HT-29 (cell line): ENCODE measurements around the gene ZNF473. TPM values are rescaled to one million over a fixed set of nuclear protein-coding genes. Genes with fewer than 3 reads are reported as not detected.

Experiments
- DNase-seq: peaks from one replicate; pipeline ENCODE4 v3.0.0-alpha.2; 2015; ENCODE audit warnings: low spot score
- total RNA-seq: library from RNA; depleted of rRNA; stranded (reverse); fragments of >200 nt; shearing (Covaris generic); gene quantifications from 2 replicates; pipeline ENCODE4 v1.2.3, GENCODE V29; 2014; rRNA removed

The ZNF473 gene
- total RNA-seq = 18.9 and 25.1 TPM in 2 replicates

DNA sequence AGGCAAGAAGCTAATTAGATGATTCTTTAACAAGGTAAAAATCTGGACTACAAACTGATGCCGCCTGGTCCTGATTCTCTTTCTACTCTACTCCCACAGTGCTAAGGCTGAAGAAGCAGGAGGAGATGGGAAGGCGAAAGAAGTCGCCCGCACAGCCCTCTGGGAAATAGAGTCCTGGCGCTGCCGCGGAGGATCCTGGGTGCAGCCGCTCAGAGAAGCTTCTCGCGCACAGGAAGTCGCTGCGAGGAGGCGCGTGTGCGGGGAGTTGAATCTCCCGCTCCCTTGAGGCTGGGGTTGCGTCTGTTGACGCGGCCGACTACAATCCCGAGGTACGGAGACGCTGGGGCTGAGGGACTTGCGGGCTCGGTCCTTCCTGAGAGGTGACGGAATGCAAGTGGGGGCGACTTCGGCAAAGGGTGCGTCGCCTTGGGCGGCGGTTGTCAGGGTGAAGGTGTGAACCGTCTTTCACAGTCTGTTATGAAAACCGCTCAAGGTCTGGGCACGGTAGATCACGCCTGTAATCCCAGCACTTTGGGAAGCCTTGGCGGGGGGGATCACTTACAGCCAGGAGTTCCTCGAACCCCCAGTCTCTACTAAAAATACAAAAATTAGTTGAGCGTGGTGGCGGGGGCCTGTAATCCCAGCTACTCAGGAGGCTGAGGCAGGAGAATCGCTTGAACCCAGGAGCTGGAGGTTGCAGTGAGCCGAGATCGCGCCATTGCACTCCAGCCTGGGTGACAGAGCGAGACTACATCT lies at the start of gene ZNF473:
TSS of gene ZNF473 (plus strand) at position 212 of the 756 bp plus-strand sequence. CDS start 5,078 bp downstream, outside the sequence.
- peak; percentile 100 for DNase-seq

GRCh38 chr19:49976496-49976895 lies 49.3 kb upstream of the ZNF473 start:
- DNase-seq = no peak

DNA sequence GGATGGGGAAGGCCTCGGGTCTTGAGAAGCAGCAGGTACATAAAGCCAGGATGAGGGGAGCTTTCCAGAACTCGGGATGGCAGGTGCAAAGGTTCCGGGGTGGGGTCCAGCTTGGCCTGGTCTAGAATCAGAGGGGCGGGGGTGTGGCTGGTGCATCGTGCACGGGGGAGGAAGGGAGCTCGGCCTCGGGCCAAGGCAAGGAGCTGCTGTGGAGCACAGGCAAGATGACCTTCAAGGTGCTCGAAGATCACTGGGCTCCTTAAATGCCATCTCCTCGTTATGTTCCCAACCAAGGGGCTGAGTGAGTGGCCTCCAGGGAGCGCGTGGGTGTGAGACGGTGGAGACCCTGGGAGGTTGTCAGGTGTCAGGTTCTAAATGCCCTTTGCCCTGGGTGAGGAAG lies 48.7 kb upstream of the ZNF473 start:
- no peak for DNase-seq

DNA sequence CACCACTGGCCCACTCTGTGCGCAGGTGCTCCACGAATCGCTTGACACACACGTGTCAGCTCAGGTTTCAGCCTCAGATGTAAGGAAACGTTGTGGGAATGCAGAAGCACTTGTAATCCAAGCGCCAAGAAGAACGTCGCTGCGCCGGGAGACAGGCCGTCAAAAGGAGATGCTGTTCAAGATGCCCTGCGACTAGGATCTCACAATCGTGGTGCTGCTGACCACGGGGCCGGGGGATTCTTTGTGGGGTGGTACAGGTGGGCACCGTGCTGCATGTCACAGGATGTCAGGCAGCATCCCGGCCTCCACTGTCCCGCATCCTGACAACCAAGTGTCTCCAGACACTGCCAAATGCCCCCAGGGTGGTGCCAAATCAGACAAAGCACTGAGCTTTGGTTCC lies 47.9 kb upstream of the ZNF473 start:
- no peak for DNase-seq

DNA sequence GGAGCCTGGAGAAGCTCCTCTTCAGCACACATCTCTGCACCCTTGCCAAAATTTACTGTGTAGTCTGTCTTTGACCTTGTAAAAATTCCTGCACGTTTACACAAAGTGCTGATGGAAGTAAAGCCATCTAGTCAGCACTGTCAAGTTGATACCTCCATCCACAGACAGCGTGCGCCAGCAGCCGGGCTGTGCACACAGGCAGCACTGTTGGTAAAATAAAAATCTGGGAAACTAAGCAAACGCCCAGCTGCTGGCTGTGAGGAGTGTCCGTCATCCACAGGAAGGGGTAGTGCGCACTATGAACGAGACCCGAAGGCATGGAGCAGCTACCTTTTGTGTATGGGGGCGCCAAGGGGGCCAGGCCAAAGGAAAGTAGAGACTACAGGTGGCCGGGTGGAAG lies 47.5 kb upstream of the ZNF473 start:
- DNase-seq = no peak

GRCh38 chr19:49981603-49982593 lies 43.9 kb upstream of the ZNF473 start:
- no peak for DNase-seq

DNA sequence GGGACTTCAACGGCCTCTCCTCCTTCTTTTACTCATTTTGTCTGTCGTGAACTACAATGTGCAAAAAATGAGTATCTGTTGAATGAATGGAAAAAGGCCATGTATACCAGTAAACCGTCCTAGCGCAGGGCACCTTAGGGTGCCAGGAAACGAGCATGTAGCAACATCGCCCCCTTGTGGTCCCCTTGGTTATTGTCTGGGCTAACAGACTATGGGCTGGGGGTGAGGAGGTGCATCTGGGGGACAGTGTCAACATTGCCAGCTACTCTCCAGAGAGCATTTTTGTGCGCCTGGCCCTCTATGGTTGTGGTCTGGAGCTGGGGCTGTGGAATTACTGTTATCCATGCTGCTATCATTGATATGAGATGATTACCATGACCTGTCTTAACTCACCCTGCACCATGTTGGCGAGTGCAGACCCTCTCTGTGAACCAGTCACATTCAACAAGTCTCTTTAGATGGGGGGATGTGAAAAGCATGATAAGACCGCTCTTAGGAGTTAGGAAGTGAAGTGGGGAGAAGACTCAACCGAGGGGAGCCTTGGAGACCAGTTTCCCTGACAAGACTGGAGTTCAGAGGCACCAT lies 42.1 kb upstream of the ZNF473 start:
- peak; percentile 91 for DNase-seq

DNA sequence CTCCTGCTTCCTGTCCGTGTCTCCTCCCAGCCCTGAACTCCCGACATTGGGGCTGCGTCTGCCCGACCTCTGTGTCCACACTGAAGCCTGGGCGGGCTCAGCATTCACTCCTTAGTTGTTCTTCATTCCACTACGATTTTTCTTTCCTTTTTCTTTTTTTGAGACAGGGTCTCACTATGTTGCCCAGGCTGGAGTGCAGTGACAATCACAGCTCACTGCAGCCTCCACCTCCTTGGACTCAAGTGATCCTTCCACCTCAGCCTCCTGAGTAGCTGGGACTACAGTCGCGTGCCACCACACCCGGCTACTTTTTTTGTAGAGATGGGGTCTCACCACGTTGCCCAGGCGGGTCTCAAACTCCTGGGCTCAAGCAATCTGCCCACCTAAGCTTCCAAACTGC lies 41.3 kb upstream of the ZNF473 start:
- no peak for DNase-seq

GRCh38 chr19:49985871-49986270 lies 39.9 kb upstream of the ZNF473 start:
- no peak for DNase-seq

- no peak for DNase-seq
Measured at GRCh38 chr19:49986354-49986753, 39.5 kb upstream of the ZNF473 start.

DNA sequence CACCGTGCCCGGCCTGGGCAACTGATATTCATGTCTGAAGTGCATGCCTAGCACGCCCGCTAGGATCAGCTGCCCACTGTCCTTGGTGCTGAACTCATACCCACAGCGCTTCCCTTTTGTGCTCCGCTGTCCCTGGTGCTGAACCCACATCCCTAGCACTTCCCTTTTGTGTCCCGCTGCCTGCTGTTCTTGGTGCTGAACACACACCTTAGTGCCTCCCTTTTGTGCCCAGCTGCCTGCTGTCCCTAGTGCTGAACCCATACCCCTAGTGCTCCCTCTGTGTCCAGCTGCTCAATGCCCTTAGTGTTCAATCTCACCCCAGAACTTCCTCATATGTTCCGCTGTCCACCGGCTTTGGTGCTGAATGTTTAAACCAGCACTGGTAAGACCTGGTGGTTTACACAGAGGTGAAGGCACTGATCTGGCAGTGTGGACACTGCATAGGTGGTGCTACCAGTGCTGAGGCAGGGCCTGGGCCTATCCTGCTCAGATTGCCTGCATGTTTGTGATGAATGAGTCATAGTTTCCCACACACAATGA lies 38.6 kb upstream of the ZNF473 start:
- DNase-seq = peak; percentile 99

DNA sequence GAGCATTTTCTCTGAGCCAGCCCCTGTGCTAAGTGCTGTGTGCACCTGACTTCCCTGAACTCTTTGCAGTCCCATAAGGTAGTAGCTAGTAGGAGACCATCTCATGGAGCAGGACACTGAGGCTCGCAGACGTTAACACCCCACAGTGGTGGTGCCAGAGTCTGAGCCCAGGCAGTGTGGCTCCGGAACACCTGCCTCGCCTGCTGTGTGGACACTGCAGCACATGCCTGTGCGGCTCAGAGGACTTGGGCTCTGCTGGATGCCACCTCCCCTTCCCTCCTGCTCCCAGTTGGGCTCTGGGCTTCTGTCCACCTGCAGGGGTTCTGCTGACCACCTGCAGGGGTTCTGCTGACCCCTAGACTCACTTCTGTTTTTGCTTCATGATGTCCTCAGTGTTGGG lies 37.8 kb upstream of the ZNF473 start:
- no peak for DNase-seq

- no peak for DNase-seq
Measured at GRCh38 chr19:49988433-49988832, 37.4 kb upstream of the ZNF473 start.

DNA sequence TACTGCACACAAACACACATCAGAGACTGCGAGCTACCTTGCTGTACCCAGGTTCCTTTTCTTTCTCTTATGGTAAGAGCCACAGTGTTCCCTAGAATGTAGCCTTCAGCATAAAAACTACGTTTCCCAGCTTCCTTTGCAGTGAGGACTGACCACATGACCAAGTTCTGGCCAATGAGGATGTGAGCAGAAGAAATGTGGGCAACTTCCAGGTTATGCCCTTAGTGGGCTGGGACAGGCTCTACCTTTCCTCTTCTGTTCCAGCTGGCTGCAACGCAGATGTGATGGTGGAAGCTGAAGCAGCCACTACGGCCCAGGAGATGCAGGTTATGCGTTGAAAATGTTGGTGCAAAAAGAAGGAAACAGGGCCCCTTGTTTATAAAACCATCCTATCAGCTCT lies 28.1 kb upstream of the ZNF473 start:
- DNase-seq = peak; percentile 87

DNA sequence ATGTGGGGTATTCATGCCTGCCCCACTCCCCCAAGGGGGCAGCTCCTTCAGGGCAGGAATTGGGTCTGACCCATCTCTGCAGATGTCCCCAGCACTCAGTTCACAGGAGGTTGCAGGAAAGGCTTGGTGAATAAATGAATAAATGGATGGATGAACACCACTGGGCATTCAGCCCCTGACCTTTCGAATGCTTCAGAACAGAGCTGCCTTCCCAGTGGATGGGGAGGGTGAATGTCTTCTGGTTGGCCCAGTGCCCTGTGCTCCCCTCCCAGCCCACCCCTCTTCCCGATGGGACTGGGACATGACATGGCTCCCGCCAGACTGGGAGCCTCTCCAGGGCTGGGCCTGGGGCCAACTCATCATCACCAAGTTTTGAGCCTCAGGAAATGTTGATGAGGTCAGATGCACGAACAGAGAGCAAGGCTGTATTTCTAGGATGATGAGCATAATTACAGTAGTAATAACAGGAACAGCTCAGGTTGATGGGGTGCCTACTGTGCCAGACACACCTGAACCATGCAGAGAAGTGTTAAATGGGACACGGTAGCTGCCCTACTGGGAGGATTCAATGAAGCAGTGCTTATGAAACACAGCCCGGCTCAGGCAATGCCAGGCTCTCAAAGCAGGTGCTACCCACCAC lies 26.3 kb upstream of the ZNF473 start:
- DNase-seq = no peak

DNA sequence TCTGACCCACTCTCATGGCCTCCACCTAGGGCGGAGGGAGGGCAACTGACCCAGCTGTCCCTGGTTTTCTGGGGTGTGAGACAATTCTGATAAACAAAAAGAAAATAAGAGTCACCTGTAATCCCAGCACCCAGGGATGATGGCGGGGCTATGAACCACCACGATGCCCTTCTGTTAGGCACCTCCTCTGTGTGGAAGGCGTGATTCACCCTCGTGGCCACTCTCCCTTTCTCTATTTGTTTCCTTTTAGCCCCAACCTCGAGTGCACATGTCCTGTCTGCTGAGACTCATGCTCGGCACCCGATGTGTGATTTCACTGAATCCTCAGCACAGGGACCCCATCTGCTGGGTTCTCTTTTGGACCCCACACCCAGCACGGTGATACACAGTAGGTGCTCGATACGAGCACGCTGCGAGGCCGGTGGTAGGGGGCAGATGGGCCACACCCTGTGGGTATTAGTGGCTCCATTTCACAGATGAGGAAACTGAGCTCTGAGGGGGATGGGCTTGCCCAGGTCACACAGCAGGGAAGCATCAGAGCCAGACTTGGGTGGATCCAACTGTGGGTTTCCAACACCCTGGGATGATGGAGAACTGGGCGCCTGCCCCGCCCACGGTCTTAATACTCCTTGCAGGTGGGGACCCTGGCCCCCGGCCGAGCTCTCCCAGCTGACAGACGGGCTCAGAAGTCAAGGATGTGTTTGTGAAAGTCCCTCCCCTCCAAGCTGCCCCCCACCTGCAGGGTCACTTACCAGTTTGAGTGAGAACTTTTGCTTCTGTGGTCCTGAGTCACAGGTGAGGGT lies 25.6 kb upstream of the ZNF473 start:
- DNase-seq = no peak

DNA sequence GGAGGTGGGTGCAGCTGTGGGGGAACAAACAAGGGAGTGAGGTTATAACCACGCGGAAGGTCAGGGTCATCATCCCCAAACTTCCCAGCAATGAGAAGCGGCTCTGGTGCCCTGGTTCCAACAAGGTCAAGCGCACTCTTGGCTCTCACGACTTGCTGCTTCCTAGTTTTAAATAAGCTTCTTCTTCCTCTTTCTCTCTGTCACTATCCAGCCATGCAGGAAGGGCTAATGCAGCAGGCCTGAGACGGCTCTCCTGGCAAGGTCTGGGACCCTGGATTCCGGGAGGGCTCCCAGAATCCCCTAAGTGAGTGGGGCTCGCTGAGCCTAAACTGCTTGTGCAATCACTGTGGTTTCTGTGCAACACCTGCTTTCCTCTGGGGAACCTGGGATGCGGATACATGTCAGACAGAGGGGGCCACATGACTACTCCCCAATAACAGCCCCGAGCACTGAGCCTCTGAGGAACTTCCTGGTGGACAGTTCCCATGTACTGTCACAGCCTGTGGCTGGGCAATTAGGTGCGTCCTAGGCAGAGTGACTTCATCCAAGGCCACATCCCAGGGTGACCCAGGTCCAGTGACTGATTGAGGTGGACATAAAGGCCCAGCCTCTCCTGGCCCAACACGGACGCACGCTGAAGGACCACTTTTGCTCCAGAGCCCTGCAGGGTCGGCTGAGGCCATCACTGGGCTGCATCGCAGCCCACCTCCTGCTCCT lies 24.8 kb upstream of the ZNF473 start:
- DNase-seq = no peak

- no peak for DNase-seq
Measured at GRCh38 chr19:50001775-50002174, 24.0 kb upstream of the ZNF473 start.

DNA sequence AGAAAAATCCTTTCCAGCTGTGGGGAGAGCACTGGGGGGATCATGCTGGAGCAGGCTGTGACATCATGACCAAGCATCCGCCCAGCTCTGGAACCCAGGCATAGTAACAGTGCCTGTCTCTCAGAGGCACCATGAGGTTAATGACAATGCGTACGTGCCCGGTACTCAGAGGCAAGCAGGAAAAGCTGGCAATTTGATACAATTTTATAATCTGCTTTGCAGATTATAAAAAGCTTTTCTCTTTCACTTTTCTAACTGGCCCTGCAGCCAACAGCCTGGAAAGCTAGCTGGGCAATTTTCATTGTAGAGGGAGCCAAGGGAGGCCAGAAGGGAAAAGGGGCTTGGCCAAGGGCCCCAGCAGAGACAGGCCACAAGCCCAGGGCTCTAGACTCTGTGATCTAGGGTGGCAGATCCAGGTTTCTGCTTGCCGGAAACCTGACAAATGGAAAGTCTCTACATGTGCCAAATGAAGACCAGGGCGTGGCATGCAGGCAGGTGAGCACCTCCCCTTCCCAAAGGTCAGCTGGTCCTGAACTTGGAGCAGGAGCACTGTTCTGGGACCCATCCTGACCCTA lies 23.3 kb upstream of the ZNF473 start:
- DNase-seq = no peak
